Dermis blood vessel endothelial cell (primary cell): ENCODE results near the gene DIO1. TPM values are rescaled to one million over a fixed set of nuclear protein-coding genes. Genes with fewer than 3 reads are reported as not detected.

Experiments used
- DNase-seq: peaks from one replicate; pipeline ENCODE4 v3.0.0; 2010
- total RNA-seq: library from RNA; depleted of rRNA; stranded (reverse); fragments of >200 nt; gene quantifications from 2 replicates; pipeline ENCODE4 v1.2.3, GENCODE V29; 2014

DIO1 gene
- total RNA-seq, 1 donor from 2014 or later: not detected

GRCh38 chr1:53895421-53895820 is 1.4 kb downstream of the DIO1 start:
- no peak for DNase-seq

- DNase-seq: no peak
Measured at GRCh38 chr1:53896635-53897229, 2.7 kb downstream of the DIO1 start.

- no peak for DNase-seq
Measured at GRCh38 chr1:53899206-53899628, 5.2 kb downstream of the DIO1 start.

- DNase-seq: no peak
Measured at GRCh38 chr1:53899708-53900107, 5.7 kb downstream of the DIO1 start.

- DNase-seq: no peak
Measured at GRCh38 chr1:53902235-53903138, 8.5 kb downstream of the DIO1 start.

GRCh38 chr1:53905509-53905908 is 11.5 kb downstream of the DIO1 start:
- no peak for DNase-seq

- DNase-seq: no peak
Measured at GRCh38 chr1:53906121-53906520, 12.1 kb downstream of the DIO1 start.

- no peak for DNase-seq
Measured at GRCh38 chr1:53909946-53910345, 16.0 kb downstream of the DIO1 start.

- DNase-seq: no peak
Measured at GRCh38 chr1:53911442-53911841, 17.5 kb downstream of the DIO1 start.

- DNase-seq: no peak
Measured at GRCh38 chr1:53913352-53914033, 19.5 kb downstream of the DIO1 start.

- DNase-seq: no peak
Measured at GRCh38 chr1:53918343-53918742, 24.4 kb downstream of the DIO1 start.

GRCh38 chr1:53919675-53920066 is 25.7 kb downstream of the DIO1 start:
- DNase-seq: no peak

- no peak for DNase-seq
Measured at GRCh38 chr1:53927376-53927881, 33.4 kb downstream of the DIO1 start.

GRCh38 chr1:53929246-53929960 is 35.4 kb downstream of the DIO1 start:
- no peak for DNase-seq

- DNase-seq: no peak
Measured at GRCh38 chr1:53930932-53931331, 36.9 kb downstream of the DIO1 start.

- no peak for DNase-seq
Measured at GRCh38 chr1:53931523-53931922, 37.5 kb downstream of the DIO1 start.

GRCh38 chr1:53934170-53934765 is 40.3 kb downstream of the DIO1 start:
- no peak for DNase-seq

GRCh38 chr1:53936430-53936829 is 42.4 kb downstream of the DIO1 start:
- no peak for DNase-seq

GRCh38 chr1:53938136-53938830 is 44.3 kb downstream of the DIO1 start:
- no peak for DNase-seq

- DNase-seq: no peak
Measured at GRCh38 chr1:53942127-53942957, 48.4 kb downstream of the DIO1 start.

- no peak for DNase-seq
Measured at GRCh38 chr1:53943090-53943489, 49.1 kb downstream of the DIO1 start.
